Liver (tissue), 9 donors: ENCODE data around the gene USHBP1. TPM values are rescaled to one million over a fixed set of nuclear protein-coding genes. Genes with fewer than 3 reads are reported as not detected.
"Not testable (repeated sequence)": the region's sequence is repeated elsewhere in the genome, so short reads cannot be mapped to it uniquely, and the experiment has no call there.

Experiments
- DNase-seq: peaks from one replicate; pipeline ENCODE4 v3.0.0-alpha.2; 2017; ENCODE audit warnings: low spot score
- H3K27ac ChIP-seq, 2 donors: one replicate each; pipeline ENCODE4 v1.7.0; 2013; ENCODE audit warnings: inconsistent platforms in 2 of 2, low read length in 2 of 2, control low read depth in 1 of 2, low read depth in 1 of 2, mild to moderate bottlenecking in 1 of 2
- H3K27me3 ChIP-seq, 4 donors: one replicate each; pipeline versions ENCODE4 v1.6.1 to v1.7.0; 2013; ENCODE audit warnings: low read length in 3 of 4, inconsistent platforms in 1 of 4, mild to moderate bottlenecking in 1 of 4, moderate library complexity in 1 of 4; ENCODE audit not compliant: control insufficient read depth in 4 of 4, insufficient read depth in 4 of 4
- H3K36me3 ChIP-seq, 4 donors: one replicate each; pipeline versions ENCODE4 v1.6.1 to v1.7.0; 2013; ENCODE audit warnings: low read length in 3 of 4, mild to moderate bottlenecking in 3 of 4, low read depth in 1 of 4, moderate library complexity in 1 of 4; ENCODE audit not compliant: control insufficient read depth in 4 of 4, insufficient read depth in 3 of 4
- H3K4me1 ChIP-seq, 4 donors: one replicate each; pipeline versions ENCODE4 v1.6.1 to v1.7.0; 2013; ENCODE audit warnings: low read length in 3 of 4, mild to moderate bottlenecking in 3 of 4, moderate library complexity in 1 of 4; ENCODE audit not compliant: control insufficient read depth in 4 of 4, insufficient read depth in 4 of 4
- H3K4me3 ChIP-seq, 3 donors: one replicate each; pipeline versions ENCODE4 v1.6.1 to v1.7.0; 2013; ENCODE audit warnings: low read length in 3 of 3, control low read depth in 1 of 3, low read depth in 1 of 3, mild to moderate bottlenecking in 1 of 3
- H3K9ac ChIP-seq, 2 donors: one replicate each; pipeline ENCODE4 v1.7.0; 2013; ENCODE audit warnings: low read length in 2 of 2, mild to moderate bottlenecking in 2 of 2, moderate library complexity in 2 of 2, control low read depth in 1 of 2, low read depth in 1 of 2
- H3K9me3 ChIP-seq, 4 donors: one replicate each; pipeline versions ENCODE4 v1.6.1 to v1.7.0; 2013; ENCODE audit warnings: low read length in 3 of 4; ENCODE audit not compliant: control insufficient read depth in 4 of 4
- EGR1 ChIP-seq, 2 donors: IDR thresholded peaks; 2 replicates each; pipeline ENCODE4 v1.6.1; 2016 to 2018; ENCODE audit warnings: antibody characterized with exemption in 2 of 2, low read depth in 2 of 2
- FOXA1 ChIP-seq: IDR thresholded peaks from 2 replicates; pipeline ENCODE4 v1.6.1; 2016; ENCODE audit warnings: antibody characterized with exemption
- FOXA2 ChIP-seq: IDR thresholded peaks from 2 replicates; pipeline ENCODE4 v1.6.1; 2016; ENCODE audit warnings: antibody characterized with exemption
- GABPA ChIP-seq, 2 donors: IDR thresholded peaks in 1 of 2; conservative IDR thresholded peaks in 1 of 2; 2 replicates each; pipeline ENCODE4 v1.6.1; 2016; ENCODE audit warnings: antibody characterized with exemption in 2 of 2, mild to moderate bottlenecking in 1 of 2, moderate library complexity in 1 of 2
- HNF4A ChIP-seq, 2 donors: conservative IDR thresholded peaks; 2 replicates each; pipeline ENCODE4 v1.6.1; 2016; ENCODE audit warnings: antibody characterized with exemption in 2 of 2, mild to moderate bottlenecking in 2 of 2
- HNF4G ChIP-seq: IDR thresholded peaks from 2 replicates; pipeline ENCODE4 v1.6.1; 2016; ENCODE audit warnings: antibody characterized with exemption
- JUND ChIP-seq, 2 donors: IDR thresholded peaks; 2 replicates each; pipeline ENCODE4 v1.6.1; 2016; ENCODE audit warnings: antibody characterized with exemption in 2 of 2
- NR2F2 ChIP-seq: IDR thresholded peaks from 2 replicates; pipeline ENCODE4 v1.6.1; 2016; ENCODE audit warnings: antibody characterized with exemption
- RAD21 ChIP-seq, 2 donors: IDR thresholded peaks; 2 replicates each; pipeline ENCODE4 v1.6.1; 2016; ENCODE audit warnings: antibody characterized with exemption in 2 of 2, mild to moderate bottlenecking in 2 of 2
- RXRA ChIP-seq, 2 donors: IDR thresholded peaks; 2 replicates each; pipeline ENCODE4 v1.6.1; 2017 to 2018; ENCODE audit warnings: antibody characterized with exemption in 2 of 2, mild to moderate bottlenecking in 1 of 2
- TAF1 ChIP-seq: conservative IDR thresholded peaks from 2 replicates; pipeline ENCODE4 v1.6.1; 2016; ENCODE audit warnings: antibody characterized with exemption, mild to moderate bottlenecking
- ZBTB33 ChIP-seq: IDR thresholded peaks from 2 replicates; pipeline ENCODE4 v1.6.1; 2016; ENCODE audit warnings: antibody characterized with exemption
- WGBS: extraction: QIAGEN DNeasy Blood & Tissue Kit; methylation state at CpG from one replicate; pipeline ENCODE4 v1.1.7; 2013; 5-methylcytosine and 5-hydroxymethylcytosine counted together
- polyA plus RNA-seq, 2 donors: library from polyadenylated mRNA; stranded (reverse) in 1 of 2; unstranded in 1 of 2; fragments of 200-250 nt in 1 of 2; fragments of >200 nt in 1 of 2; fragmentation: Nextera tagmentation in 1 of 2; extraction: Ambion mirVana in 1 of 2; gene quantifications; one replicate each; pipeline versions ENCODE4 v1.2.1 to v1.2.3, GENCODE V29; 2013 to 2015
- total RNA-seq, 2 donors: library from RNA; depleted of rRNA; stranded (reverse); fragments of >200 nt; gene quantifications; one replicate each; pipeline ENCODE4 v1.2.3, GENCODE V29; 2014
- donor health status: healthy.
- donor health status: healthy.
- donor health status: healthy.
- donor health status: healthy.
- donor health status: healthy.

Gene USHBP1
- total and polyA plus RNA-seq, 4 donors = 1.2 to 2.6 (median 1.9) TPM

- Histone ChIP-seq H3K9me3 (no peaks in the 10 kb centered on the region), H3K27ac (no peak overlapping the region), H3K4me3 (no peak overlapping the region), H3K27me3 (no peaks in the 10 kb centered on the region), H3K4me1 (no peaks in the 10 kb centered on the region), H3K36me3 (peaks cover 5 to 43% (median 19%) of the 10 kb centered on the region in 4 donors), H3K9ac (no peak overlapping the region)
- no peak for DNase-seq
- 95% methylated on average over 19 of the region's 19 CpGs for WGBS
- TF ChIP-seq GABPA (IDR thresholded peaks at IDR 0.05 in 1 of 2, conservative IDR thresholded peaks at IDR 0.05 in 1 of 2) (no peak), HNF4A (conservative IDR thresholded peaks at IDR 0.05) (no peak), FOXA2 (no peak), RXRA (IDR thresholded peaks at IDR 0.05) (no peak), NR2F2 (no peak), RAD21 (IDR thresholded peaks at IDR 0.05) (no peak), ZBTB33 (no peak), TAF1 (no peak), EGR1 (IDR thresholded peaks at IDR 0.05; ENCODE audit: low read depth in 2 of 2) (no peak), HNF4G (no peak), JUND (IDR thresholded peaks at IDR 0.05) (no peak), FOXA1 (no peak)
Observed at GRCh38 chr19:17275441-17276175, 11.1 kb upstream of the USHBP1 start.

DNA sequence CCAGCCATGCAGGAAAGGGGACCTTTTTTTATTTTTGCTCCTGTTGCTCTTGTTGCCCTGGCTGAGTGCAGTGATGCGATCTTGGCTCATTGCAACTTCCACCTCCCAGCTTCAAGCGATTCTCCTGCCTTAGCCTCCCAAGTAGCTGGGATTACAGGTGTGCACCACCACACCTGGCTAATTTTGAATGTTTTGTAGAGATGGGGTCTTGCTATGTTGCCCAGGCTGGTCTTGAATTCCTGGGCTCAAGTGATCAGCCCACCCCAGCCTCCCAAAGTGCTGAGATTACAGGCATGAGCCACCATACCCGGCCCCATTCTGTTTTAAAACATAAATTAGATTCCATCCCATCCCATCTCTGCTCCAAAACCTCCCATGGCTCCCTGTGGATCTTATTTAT is 10.3 kb upstream of the USHBP1 start:
- not testable (repeated sequence) for H3K27me3 ChIP-seq, H3K4me3 ChIP-seq, H3K9me3 ChIP-seq, H3K9ac ChIP-seq, DNase-seq, H3K4me1 ChIP-seq, H3K27ac ChIP-seq
- H3K36me3 ChIP-seq = peaks cover 5 to 46% (median 19%) of the 10 kb centered on the region in 4 donors
- WGBS = 98% methylated on average over 3 of the region's 3 CpGs

DNA sequence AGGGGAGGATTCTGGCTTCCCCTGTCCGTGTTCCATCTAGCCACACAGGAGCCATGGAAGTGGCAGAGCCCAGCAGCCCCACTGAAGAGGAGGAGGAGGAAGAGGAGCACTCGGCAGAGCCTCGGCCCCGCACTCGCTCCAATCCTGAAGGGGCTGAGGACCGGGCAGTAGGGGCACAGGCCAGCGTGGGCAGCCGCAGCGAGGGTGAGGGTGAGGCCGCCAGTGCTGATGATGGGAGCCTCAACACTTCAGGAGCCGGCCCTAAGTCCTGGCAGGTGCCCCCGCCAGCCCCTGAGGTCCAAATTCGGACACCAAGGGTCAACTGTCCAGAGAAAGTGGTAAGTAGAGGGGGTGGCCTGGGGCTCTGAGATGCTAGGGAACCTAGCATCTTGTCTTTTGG is 4.2 kb upstream of the USHBP1 start:
- 96% methylated on average over 13 of the region's 13 CpGs for WGBS
- Histone ChIP-seq H3K9me3 (no peaks in the 10 kb centered on the region), H3K27me3 (no peaks in the 10 kb centered on the region), H3K36me3 (peaks cover 2 to 17% (median 6%) of the 10 kb centered on the region in 4 donors), H3K4me3 (no peak overlapping the region), H3K4me1 (peaks cover 3 to 11% (median 10%) of the 10 kb centered on the region in 4 donors), H3K9ac (no peak overlapping the region), H3K27ac (no peak overlapping the region)
- TF ChIP-seq EGR1 (IDR thresholded peaks at IDR 0.05; ENCODE audit: low read depth in 2 of 2) = no peak
- TF ChIP-seq FOXA1 = no peak
- TF ChIP-seq ZBTB33 = no peak
- no peak for TF ChIP-seq RXRA (IDR thresholded peaks at IDR 0.05)
- DNase-seq = no peak
